ENCODE measurements around the gene WDFY2.

WDFY2 gene

GRCh38 chr13:51761643-51762350 is 177.5 kb downstream of the WDFY2 start:
- Histone ChIP-seq H3K27me3 (ENCODE audit: insufficient read depth, insufficient read length) (no peaks in the 10 kb centered on the region), H3K4me1 (ENCODE audit: insufficient read depth, insufficient read length) (no peaks in the 10 kb centered on the region), H3K9ac (ENCODE audit: insufficient read length, low read depth) (no peak overlapping the region), H3K4me3 (ENCODE audit: insufficient read length, low read depth) (no peak overlapping the region), H3K36me3 (ENCODE audit: insufficient read depth, insufficient read length, low read length) (peaks cover 4% of the 10 kb centered on the region), H3K9me3 (ENCODE audit: insufficient read depth, low read length) (no peaks in the 10 kb centered on the region)
- TF ChIP-seq YY1 (IDR thresholded peaks at IDR 0.05; ENCODE audit: insufficient read depth, insufficient read length) (no peak), SUZ12 (IDR thresholded peaks at IDR 0.05; ENCODE audit: extremely low read depth, insufficient read depth, insufficient read length) (no peak), ZNF274 (IDR thresholded peaks at IDR 0.05; ENCODE audit: low read depth, low read length) (no peak)
- no peak for DNase-seq (ENCODE audit: low read depth, low spot score)

GRCh38 chr13:51763486-51763885 is 179.2 kb downstream of the WDFY2 start:
- no peak overlapping the region for H3K9ac ChIP-seq (ENCODE audit: insufficient read length, low read depth)
- H3K4me1 ChIP-seq (ENCODE audit: insufficient read depth, insufficient read length): no peaks in the 10 kb centered on the region
- H3K36me3 ChIP-seq (ENCODE audit: insufficient read depth, insufficient read length, low read length): peaks cover 4% of the 10 kb centered on the region
- DNase-seq (ENCODE audit: low read depth, low spot score): no peak
- TF ChIP-seq YY1 (IDR thresholded peaks at IDR 0.05; ENCODE audit: insufficient read depth, insufficient read length) (no peak), ZNF274 (IDR thresholded peaks at IDR 0.05; ENCODE audit: low read depth, low read length) (no peak)
- H3K4me3 ChIP-seq (ENCODE audit: insufficient read length, low read depth): no peak overlapping the region
- H3K27me3 ChIP-seq (ENCODE audit: insufficient read depth, insufficient read length): no peaks in the 10 kb centered on the region
- H3K9me3 ChIP-seq (ENCODE audit: insufficient read depth, low read length): no peaks in the 10 kb centered on the region

GRCh38 chr13:51764184-51765141 is 180.2 kb downstream of the WDFY2 start:
- H3K4me1 ChIP-seq (ENCODE audit: insufficient read depth, insufficient read length): no peaks in the 10 kb centered on the region
- H3K9me3 ChIP-seq (ENCODE audit: insufficient read depth, low read length): no peaks in the 10 kb centered on the region
- no peak overlapping the region for H3K4me3 ChIP-seq (ENCODE audit: insufficient read length, low read depth)
- no peak for TF ChIP-seq ZNF274 (IDR thresholded peaks at IDR 0.05; ENCODE audit: low read depth, low read length)
- no peak for TF ChIP-seq SUZ12 (IDR thresholded peaks at IDR 0.05; ENCODE audit: extremely low read depth, insufficient read depth, insufficient read length)
- no peak for TF ChIP-seq YY1 (IDR thresholded peaks at IDR 0.05; ENCODE audit: insufficient read depth, insufficient read length)
- DNase-seq (ENCODE audit: low read depth, low spot score): no peak
- no peak overlapping the region for H3K9ac ChIP-seq (ENCODE audit: insufficient read length, low read depth)
- H3K36me3 ChIP-seq (ENCODE audit: insufficient read depth, insufficient read length, low read length): peaks cover 4% of the 10 kb centered on the region
- H3K27me3 ChIP-seq (ENCODE audit: insufficient read depth, insufficient read length): no peaks in the 10 kb centered on the region

- Histone ChIP-seq H3K4me3 (ENCODE audit: insufficient read length, low read depth) (no peak overlapping the region), H3K27me3 (ENCODE audit: insufficient read depth, insufficient read length) (no peaks in the 10 kb centered on the region), H3K9ac (ENCODE audit: insufficient read length, low read depth) (no peak overlapping the region), H3K9me3 (ENCODE audit: insufficient read depth, low read length) (no peaks in the 10 kb centered on the region), H3K4me1 (ENCODE audit: insufficient read depth, insufficient read length) (no peaks in the 10 kb centered on the region), H3K36me3 (ENCODE audit: insufficient read depth, insufficient read length, low read length) (peaks cover 4% of the 10 kb centered on the region)
- DNase-seq (ENCODE audit: low read depth, low spot score): no peak
- TF ChIP-seq YY1 (IDR thresholded peaks at IDR 0.05; ENCODE audit: insufficient read depth, insufficient read length) (no peak), ZNF274 (IDR thresholded peaks at IDR 0.05; ENCODE audit: low read depth, low read length) (no peak), SUZ12 (IDR thresholded peaks at IDR 0.05; ENCODE audit: extremely low read depth, insufficient read depth, insufficient read length) (no peak)
Observed at GRCh38 chr13:51765142-51765515, 180.9 kb downstream of the WDFY2 start.

GRCh38 chr13:51767100-51767499 is 182.8 kb downstream of the WDFY2 start:
- Histone ChIP-seq H3K9ac (ENCODE audit: insufficient read length, low read depth) (no peak overlapping the region), H3K4me1 (ENCODE audit: insufficient read depth, insufficient read length) (no peaks in the 10 kb centered on the region), H3K27me3 (ENCODE audit: insufficient read depth, insufficient read length) (no peaks in the 10 kb centered on the region), H3K9me3 (ENCODE audit: insufficient read depth, low read length) (no peaks in the 10 kb centered on the region), H3K36me3 (ENCODE audit: insufficient read depth, insufficient read length, low read length) (peaks cover 4% of the 10 kb centered on the region), H3K4me3 (ENCODE audit: insufficient read length, low read depth) (no peak overlapping the region)
- no peak for DNase-seq (ENCODE audit: low read depth, low spot score)
- TF ChIP-seq YY1 (IDR thresholded peaks at IDR 0.05; ENCODE audit: insufficient read depth, insufficient read length) (no peak), SUZ12 (IDR thresholded peaks at IDR 0.05; ENCODE audit: extremely low read depth, insufficient read depth, insufficient read length) (no peak), ZNF274 (IDR thresholded peaks at IDR 0.05; ENCODE audit: low read depth, low read length) (no peak)

GRCh38 chr13:51768378-51768921 is 184.2 kb downstream of the WDFY2 start:
- H3K36me3 ChIP-seq (ENCODE audit: insufficient read depth, insufficient read length, low read length): peaks cover 4% of the 10 kb centered on the region
- TF ChIP-seq SUZ12 (IDR thresholded peaks at IDR 0.05; ENCODE audit: extremely low read depth, insufficient read depth, insufficient read length): no peak
- TF ChIP-seq YY1 (IDR thresholded peaks at IDR 0.05; ENCODE audit: insufficient read depth, insufficient read length): no peak
- TF ChIP-seq ZNF274 (IDR thresholded peaks at IDR 0.05; ENCODE audit: low read depth, low read length): no peak
- H3K9ac ChIP-seq (ENCODE audit: insufficient read length, low read depth): no peak overlapping the region
- no peak overlapping the region for H3K4me3 ChIP-seq (ENCODE audit: insufficient read length, low read depth)
- H3K9me3 ChIP-seq (ENCODE audit: insufficient read depth, low read length): no peaks in the 10 kb centered on the region
- H3K27me3 ChIP-seq (ENCODE audit: insufficient read depth, insufficient read length): no peaks in the 10 kb centered on the region
- no peaks in the 10 kb centered on the region for H3K4me1 ChIP-seq (ENCODE audit: insufficient read depth, insufficient read length)
- peak; percentile 13 for DNase-seq (ENCODE audit: low read depth, low spot score)

- no peaks in the 10 kb centered on the region for H3K27me3 ChIP-seq (ENCODE audit: insufficient read depth, insufficient read length)
- TF ChIP-seq SUZ12 (IDR thresholded peaks at IDR 0.05; ENCODE audit: extremely low read depth, insufficient read depth, insufficient read length): no peak
- no peak overlapping the region for H3K4me3 ChIP-seq (ENCODE audit: insufficient read length, low read depth)
- peaks cover 4% of the 10 kb centered on the region for H3K36me3 ChIP-seq (ENCODE audit: insufficient read depth, insufficient read length, low read length)
- no peak for DNase-seq (ENCODE audit: low read depth, low spot score)
- H3K9me3 ChIP-seq (ENCODE audit: insufficient read depth, low read length): no peaks in the 10 kb centered on the region
- no peak overlapping the region for H3K9ac ChIP-seq (ENCODE audit: insufficient read length, low read depth)
- H3K4me1 ChIP-seq (ENCODE audit: insufficient read depth, insufficient read length): no peaks in the 10 kb centered on the region
Observed at GRCh38 chr13:51768976-51769375, 184.7 kb downstream of the WDFY2 start.
